Prostate gland (tissue), 2 donors: ENCODE results near the gene NINJ1. TPM values are rescaled to one million over a fixed set of nuclear protein-coding genes. Genes with fewer than 3 reads are reported as not detected.
A peak's percentile ranks its signal among the peaks of the same experiment; 100 is the strongest.

Experiments used
- DNase-seq: peaks from one replicate; pipeline ENCODE4 v3.0.0-alpha.2; 2019; ENCODE audit warnings: low spot score
- H3K27ac ChIP-seq, 2 donors: fragments of 200-600 bp; sonication (generic); 2 replicates each; pipeline ENCODE4 v1.5.1; 2017 to 2019
- H3K27me3 ChIP-seq: fragments of 200-600 bp; sonication (generic); replicated peaks from 2 replicates; pipeline ENCODE4 v1.5.1; 2019; ENCODE audit not compliant: insufficient read depth
- H3K36me3 ChIP-seq, 2 donors: fragments of 200-600 bp; sonication (generic); 1 replicate in 1 of 2; 2 replicates in 1 of 2; pipeline versions ENCODE4 v1.5.1 to v1.8.1; 2017 to 2019
- H3K4me1 ChIP-seq: fragments of 200-600 bp; sonication (generic); replicated peaks from 2 replicates; pipeline ENCODE4 v1.5.1; 2019
- H3K4me3 ChIP-seq, 2 donors: fragments of 200-600 bp; sonication (generic); 2 replicates each; pipeline ENCODE4 v1.5.1; 2017 to 2019
- H3K9me3 ChIP-seq: fragments of 200-600 bp; sonication (generic); 2 replicates; pipeline ENCODE4 v1.5.1; 2017
- CTCF ChIP-seq, 4 experiments: fragments of 200-600 bp in 2 of 4; fragments of 450-650 bp in 2 of 4; sonication (generic) in 2 of 4; IDR thresholded peaks; 1 replicate in 3 of 4; 2 replicates in 1 of 4; pipeline ENCODE4 v1.5.1; 2016 to 2019; ENCODE audit warnings: antibody characterized with exemption in 4 of 4, mild to moderate bottlenecking in 2 of 4, moderate library complexity in 2 of 4
- POLR2A ChIP-seq: fragments of 450-650 bp; IDR thresholded peaks from one replicate; pipeline ENCODE4 v1.6.1; 2016; ENCODE audit warnings: antibody characterized with exemption, mild to moderate bottlenecking
- POLR2AphosphoS5 ChIP-seq: sonication (generic); formaldehyde crosslinking; IDR thresholded peaks from one replicate; pipeline ENCODE4 v1.6.1; 2017; ENCODE audit warnings: antibody characterized with exemption
- WGBS: methylation state at CpG from one replicate; pipeline ENCODE4 v1.1.5; 2018; 5-methylcytosine and 5-hydroxymethylcytosine counted together
- intact Hi-C: fragments of 100-400 bp; cut with DNase I; formaldehyde crosslinking; loops from one replicate; pipeline ENCODE4 v1.14.2; 2022
- total RNA-seq, 2 donors: library from RNA; depleted of rRNA; stranded (reverse); fragments of >200 nt; gene quantifications; one replicate each; pipeline ENCODE4 v1.1.0, GENCODE V29; 2016

Gene NINJ1
- total RNA-seq, 2 donors from 2014 or later: 139 to 183 TPM

GRCh38 chr9:93131599-93132286 is 2.3 kb downstream of the NINJ1 start:
- H3K36me3 ChIP-seq: no peaks in the 10 kb centered on the region
- no peak for TF ChIP-seq POLR2A
- no peak for TF ChIP-seq POLR2AphosphoS5
- TF ChIP-seq CTCF (IDR thresholded peaks at IDR 0.05): no peak
- no peaks in the 10 kb centered on the region for H3K27me3 ChIP-seq
- intact Hi-C loops: loop anchor here (5.0 to 10.0 kb wide), 3 partner anchors 34 to 323 kb away; partner anchors contain the start of genes CARD19, FAM120A and FAM120AOS
- peaks cover 45% of the 10 kb centered on the region for H3K4me1 ChIP-seq
- no peak for DNase-seq
- 83% methylated on average over 13 of the region's 13 CpGs for WGBS
- H3K9me3 ChIP-seq: no peaks in the 10 kb centered on the region
- no peak overlapping the region for H3K4me3 ChIP-seq
- H3K27ac ChIP-seq: peak overlapping the region; percentile 93 to 97

- no peaks in the 10 kb centered on the region for H3K36me3 ChIP-seq
- H3K27me3 ChIP-seq: no peaks in the 10 kb centered on the region
- no peaks in the 10 kb centered on the region for H3K9me3 ChIP-seq
- WGBS: 45% methylated on average over 15 of the region's 15 CpGs
- H3K4me3 ChIP-seq: no peak overlapping the region
- no peak for DNase-seq
- peak overlapping the region; percentile 93 to 97 for H3K27ac ChIP-seq
- TF ChIP-seq POLR2AphosphoS5: no peak
- no peak for TF ChIP-seq POLR2A
- TF ChIP-seq CTCF (IDR thresholded peaks at IDR 0.05): no peak
- intact Hi-C loops: loop anchor here (5.0 to 10.0 kb wide), 3 partner anchors 34 to 324 kb away; partner anchors contain the start of genes CARD19, FAM120A and FAM120AOS
- peaks cover 49% of the 10 kb centered on the region for H3K4me1 ChIP-seq
Observed at GRCh38 chr9:93130861-93131481, 3.1 kb downstream of the NINJ1 start.

- intact Hi-C loops: loop anchor here (5.0 to 10.0 kb wide), 3 partner anchors 33 to 325 kb away; partner anchors contain the start of genes CARD19, FAM120A and FAM120AOS
- WGBS: 33% methylated on average over 11 of the region's 11 CpGs
- H3K27me3 ChIP-seq: no peaks in the 10 kb centered on the region
- H3K4me1 ChIP-seq: peaks cover 45% of the 10 kb centered on the region
- H3K27ac ChIP-seq: peak overlapping the region; percentile 93 to 97
- no peaks in the 10 kb centered on the region for H3K36me3 ChIP-seq
- H3K4me3 ChIP-seq: no peak overlapping the region
- TF ChIP-seq POLR2A (no peak), CTCF (IDR thresholded peaks at IDR 0.05) (no peak), POLR2AphosphoS5 (no peak)
- no peaks in the 10 kb centered on the region for H3K9me3 ChIP-seq
- DNase-seq: no peak
Observed at GRCh38 chr9:93129691-93130500, 4.2 kb downstream of the NINJ1 start.

GRCh38 chr9:93129286-93129685 is 4.8 kb downstream of the NINJ1 start:
- Histone ChIP-seq H3K4me1 (peaks cover 41% of the 10 kb centered on the region), H3K9me3 (no peaks in the 10 kb centered on the region), H3K36me3 (no peaks in the 10 kb centered on the region), H3K27me3 (no peaks in the 10 kb centered on the region), H3K4me3 (no peak overlapping the region), H3K27ac (peak overlapping the region in 1 of 2 donors; percentile 2)
- DNase-seq: no peak
- 65% methylated on average over 8 of the region's 8 CpGs for WGBS
- TF ChIP-seq CTCF (IDR thresholded peaks at IDR 0.05) (no peak), POLR2A (no peak), POLR2AphosphoS5 (no peak)
- intact Hi-C loops: no loop called here
